Measurements from ENCODE around the gene IL37.
"Not testable (repeated sequence)": the region's sequence is repeated elsewhere in the genome, so short reads cannot be mapped to it uniquely, and the experiment has no call there.

Gene IL37

DNA sequence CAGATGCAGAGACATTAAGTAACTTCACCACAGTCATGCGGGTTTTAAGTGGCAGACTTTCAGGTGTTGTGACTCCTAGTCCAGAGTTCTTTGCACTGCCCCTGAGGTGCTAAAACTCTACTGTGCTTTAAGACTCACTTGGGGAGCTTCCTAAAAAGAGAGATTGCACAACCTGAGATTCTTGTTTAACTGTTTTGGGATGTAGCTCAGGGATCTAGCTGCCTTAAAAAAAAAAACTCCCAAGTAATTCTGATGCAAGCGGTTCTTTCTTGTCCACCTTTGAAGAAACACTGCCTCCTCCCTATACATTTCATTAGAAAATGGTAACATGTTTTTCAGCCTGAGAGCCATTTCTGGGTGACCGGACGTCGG, 13.0 kb downstream of the IL37 start:
- no peak for DNase-seq

DNA sequence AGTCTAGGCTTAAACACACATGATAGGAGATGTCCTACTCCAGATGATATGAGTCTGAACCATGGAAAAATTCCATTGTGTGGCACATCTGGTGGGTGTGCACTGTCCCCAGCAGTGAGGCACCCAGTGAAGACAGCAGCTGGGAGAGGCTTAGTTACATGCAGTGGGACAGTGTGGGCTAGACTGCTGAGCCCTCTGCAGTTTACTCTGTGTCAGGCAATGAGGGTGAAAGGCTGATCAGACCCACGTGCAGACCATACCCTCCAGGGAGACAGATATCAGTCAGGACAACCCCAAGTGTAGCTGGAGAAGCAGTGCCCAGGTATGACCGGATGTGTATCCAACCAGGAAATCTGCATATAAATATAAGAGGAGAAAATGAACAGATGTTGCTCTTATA, 13.4 kb downstream of the IL37 start:
- no peak for DNase-seq

DNA sequence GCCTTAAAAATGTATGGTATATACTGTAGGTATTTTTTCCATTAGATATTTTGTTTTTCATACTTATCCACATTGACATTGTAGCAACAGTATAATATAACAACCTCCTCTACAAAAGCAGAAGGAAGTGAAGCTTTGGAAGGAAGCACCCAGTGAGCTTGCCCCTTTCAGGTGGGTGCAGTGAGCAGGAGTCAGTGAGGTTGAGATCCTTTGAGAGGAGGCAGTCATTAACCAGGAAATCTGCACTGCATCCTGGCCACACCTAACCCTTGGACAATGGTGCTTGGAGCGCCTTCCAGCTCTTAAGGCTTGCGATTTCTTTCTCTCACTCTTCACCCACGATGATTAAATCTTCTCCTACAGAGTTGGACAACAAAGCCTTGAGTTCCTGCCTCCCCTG, 13.9 kb downstream of the IL37 start:
- DNase-seq = no peak

DNA sequence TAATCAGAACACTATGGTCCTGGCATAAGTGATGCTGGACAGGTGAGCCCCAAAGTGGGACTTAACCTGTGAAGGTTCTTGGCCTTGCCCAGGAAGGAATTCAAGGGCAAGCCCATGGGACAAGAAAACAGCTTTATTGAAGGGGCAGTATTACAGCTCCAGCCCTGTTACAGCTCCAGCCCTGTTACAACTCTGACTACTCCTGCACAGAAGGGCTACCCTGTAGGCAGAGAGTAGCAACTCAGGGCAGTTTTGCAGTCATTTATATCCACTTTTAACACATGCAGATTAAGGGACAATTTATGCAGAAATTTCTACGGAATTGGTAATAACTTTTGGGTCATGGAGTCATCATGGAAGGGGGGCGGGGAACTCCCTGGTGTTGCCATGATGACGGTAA, 15.7 kb downstream of the IL37 start:
- DNase-seq = no peak

DNA sequence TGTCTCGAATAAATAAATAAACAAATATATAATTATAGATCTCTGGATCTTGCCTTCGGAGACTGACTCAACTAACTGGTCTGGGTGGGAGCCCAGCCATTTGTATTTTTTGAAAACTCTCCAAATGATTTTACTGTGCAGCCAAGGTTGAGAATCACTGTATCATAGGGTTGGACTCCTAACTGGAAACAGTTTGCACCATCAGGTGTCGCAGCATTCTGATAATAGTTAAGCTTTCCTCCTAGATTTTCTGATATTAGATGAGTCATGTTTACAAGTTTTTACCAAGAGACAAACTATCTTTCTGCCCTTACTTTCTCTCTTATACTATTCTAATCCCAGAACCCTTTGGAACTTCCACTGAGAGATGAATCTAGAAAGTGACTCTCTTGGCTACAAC, 16.8 kb downstream of the IL37 start:
- no peak for DNase-seq

DNA sequence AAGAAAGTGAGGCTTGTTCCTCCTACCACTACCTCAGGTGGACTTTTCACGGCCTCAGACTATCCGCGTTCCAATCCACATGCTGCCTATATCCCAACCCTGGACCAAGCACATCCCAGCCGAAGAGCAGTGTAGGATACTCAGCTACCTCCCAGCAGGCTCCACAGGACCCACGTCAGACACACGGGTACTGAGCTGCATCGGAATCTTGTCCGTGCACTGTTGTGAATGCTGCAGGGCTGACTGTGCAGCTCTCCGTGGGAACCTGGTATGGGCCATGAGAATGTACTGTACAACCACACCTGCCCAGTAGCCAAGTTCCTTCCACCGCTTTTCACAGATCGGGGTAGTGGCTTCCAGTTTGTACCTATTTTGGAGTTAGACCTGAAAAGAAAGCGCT, 22.3 kb downstream of the IL37 start:
- DNase-seq = no peak

GRCh38 chr2:112934117-112934516, 23.2 kb downstream of the IL37 start:
- not testable (repeated sequence) for DNase-seq

DNA sequence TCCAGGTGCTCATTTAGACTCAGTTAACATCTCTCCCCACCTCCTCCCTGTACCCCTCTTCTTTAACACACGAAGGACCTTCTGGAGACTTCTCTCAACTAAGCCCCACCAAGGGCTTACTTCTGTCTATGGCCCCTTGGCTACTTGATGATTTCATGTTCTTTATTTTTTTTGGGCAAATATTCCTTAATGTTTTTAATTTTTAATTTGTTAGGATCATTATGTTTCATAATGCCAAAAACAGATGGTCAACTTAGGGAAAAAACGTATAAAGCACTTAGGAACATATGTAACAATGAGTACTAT, 25.9 kb downstream of the IL37 start:
- DNase-seq = no peak

- DNase-seq = no peak
Observed at GRCh38 chr2:112938904-112939303, 27.9 kb downstream of the IL37 start.

DNA sequence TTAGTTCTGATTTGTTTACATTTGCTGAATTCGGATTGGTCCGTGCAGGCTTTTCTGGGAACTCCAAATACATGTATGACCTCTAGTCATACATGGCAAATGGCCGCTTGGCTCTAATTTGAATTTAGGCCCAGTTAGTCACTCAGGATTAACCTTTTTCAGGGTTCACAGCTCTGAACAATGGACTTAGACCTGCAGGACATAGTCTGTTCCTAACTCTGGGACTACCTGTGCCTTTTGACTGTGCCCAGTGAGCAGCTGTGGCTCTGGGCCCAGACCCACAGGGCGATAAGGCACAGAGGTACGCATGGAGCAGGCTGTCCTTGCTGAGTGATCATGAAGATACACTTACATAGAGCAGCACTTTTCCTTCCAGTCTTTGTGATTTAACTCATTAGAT, 28.5 kb downstream of the IL37 start:
- DNase-seq = no peak

- no peak for DNase-seq
Observed at GRCh38 chr2:112940859-112941625, 30.1 kb downstream of the IL37 start.

- peak; percentile 71 for DNase-seq
Observed at GRCh38 chr2:112941753-112942653, 31.0 kb downstream of the IL37 start.

DNA sequence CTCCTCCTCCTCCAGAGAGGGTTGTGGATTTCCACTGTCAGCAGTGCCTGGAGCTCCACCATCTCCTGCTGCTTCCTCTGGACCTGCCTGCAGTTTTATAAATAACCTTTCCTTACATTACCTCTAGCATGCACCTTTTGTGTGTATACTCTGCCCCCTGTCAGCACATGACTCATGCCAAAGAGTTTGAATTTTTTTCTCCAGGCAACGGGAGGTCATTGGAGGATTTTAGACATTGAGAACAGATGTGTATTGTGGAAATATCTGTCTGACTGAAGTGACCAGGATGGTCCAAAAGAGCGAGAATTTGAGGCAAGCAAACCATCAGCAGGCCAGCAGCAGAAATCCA, 31.7 kb downstream of the IL37 start:
- no peak for DNase-seq

DNA sequence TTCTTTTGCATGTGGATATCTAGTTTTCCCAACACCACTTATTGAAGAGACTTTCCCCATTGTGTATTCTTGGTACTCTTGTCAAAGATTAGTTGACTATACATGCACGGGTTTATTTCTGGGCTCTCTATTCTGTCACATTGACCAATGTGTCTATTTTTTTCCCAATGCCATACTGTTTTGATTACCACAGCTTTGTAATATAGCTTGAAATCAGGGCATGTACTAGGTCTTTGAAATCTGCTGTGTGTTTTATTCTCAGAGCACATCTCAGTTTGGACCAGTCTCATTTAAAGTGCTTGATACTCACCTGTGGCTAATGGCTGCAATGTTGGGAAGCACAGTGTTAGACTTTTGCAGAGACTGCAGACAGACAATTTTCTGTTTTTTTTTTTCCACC, 34.0 kb downstream of the IL37 start:
- no peak for DNase-seq

DNA sequence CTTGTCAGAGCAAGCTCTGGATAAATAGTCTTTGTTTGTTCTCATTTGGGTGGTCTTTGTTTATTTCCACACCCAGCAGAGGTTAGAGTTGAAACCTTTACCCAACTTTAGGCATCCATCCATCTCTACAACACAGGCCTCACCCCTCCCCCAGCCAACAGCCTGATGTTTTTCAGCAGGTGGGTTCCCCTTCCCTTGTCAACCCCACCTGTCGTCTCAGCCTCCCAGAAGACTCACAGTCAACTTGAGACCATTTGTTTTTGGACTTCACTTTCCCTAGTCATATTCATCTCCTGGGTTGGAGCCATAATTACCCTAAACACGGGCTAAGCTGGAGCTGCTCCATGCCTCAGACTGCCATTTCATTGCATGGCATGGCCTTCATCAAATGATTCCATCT, 35.1 kb downstream of the IL37 start:
- DNase-seq = no peak

DNA sequence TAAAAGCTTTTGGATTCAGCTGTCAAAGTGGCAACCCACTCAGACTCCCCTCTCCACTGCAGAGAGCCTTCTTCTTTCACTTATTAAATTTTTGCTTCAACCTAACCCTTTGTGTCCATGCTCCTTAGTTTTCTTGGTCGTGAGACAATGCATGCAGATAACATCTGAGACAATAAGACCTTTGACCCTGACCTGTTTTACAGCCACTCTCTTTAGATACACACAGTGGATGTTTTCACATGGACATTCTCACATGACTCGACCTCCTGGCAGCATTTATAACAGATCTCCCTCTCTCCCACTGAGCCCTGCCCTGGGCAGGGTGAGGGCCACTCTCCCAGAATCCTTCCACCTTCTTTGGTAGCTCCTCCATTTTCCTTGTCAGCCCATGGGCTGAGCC, 36.4 kb downstream of the IL37 start:
- no peak for DNase-seq

GRCh38 chr2:112949456-112949855, 38.5 kb downstream of the IL37 start:
- no peak for DNase-seq

- no peak for DNase-seq
Observed at GRCh38 chr2:112954364-112954763, 43.4 kb downstream of the IL37 start.

DNA sequence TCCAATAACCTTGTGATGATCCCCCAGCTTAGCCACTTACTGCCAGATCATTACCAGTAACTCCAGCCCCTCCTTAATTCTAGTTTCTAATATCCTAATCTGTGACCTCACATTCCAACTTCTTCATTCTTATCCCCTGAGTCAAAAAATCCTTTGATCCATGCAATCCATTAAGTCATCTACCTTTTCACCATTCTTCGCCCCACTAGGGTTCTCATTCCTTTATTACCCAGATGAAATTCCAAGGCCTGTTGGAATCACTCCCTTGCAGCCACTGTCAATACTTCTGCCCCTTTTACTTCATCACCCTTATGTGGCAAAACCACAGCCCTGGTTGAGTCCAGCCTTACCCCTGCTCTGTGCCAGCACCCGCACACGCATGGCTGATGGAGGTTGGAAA, 46.5 kb downstream of the IL37 start:
- no peak for DNase-seq

DNA sequence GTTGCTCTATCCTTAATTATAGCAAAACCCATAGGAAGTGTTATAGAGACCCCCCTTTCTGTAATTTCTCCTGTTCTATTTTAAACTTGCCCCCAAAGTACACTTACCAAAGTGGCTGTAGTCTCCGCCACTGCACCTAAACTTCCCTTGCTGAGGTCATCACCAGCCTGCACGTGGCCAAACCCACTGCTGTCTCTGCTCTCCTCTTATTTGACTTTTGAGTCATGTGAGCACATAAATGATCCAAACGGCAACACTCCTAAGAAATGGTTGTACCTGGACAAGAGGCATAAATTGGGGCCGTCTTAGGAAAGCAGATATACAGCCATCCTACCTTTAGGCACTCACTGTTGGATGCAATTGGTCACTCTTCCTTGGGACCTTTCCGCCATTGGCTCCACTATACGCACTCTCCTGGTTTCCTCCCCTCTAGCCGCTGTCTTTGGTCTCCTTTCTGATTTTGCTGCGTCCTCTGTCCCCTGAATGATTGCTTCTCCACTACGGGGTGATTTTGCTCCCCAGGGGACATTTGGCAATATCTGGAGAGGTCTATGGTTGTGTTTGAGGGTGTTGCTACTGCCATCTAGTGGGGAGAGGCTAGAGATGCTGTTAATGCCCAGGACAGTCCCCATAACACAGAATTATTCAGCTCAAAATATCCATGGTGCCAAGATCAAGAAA, 47.6 kb downstream of the IL37 start:
- peak; percentile 43 for DNase-seq

GRCh38 chr2:112959109-112959812, 48.3 kb downstream of the IL37 start:
- DNase-seq = no peak

- no peak for DNase-seq
Observed at GRCh38 chr2:112960230-112960825, 49.4 kb downstream of the IL37 start.
